ENCODE measurements around the gene USP7. TPM values are rescaled to one million over a fixed set of nuclear protein-coding genes. Genes with fewer than 3 reads are reported as not detected.
"Not testable (repeated sequence)": the region's sequence is repeated elsewhere in the genome, so short reads cannot be mapped to it uniquely, and the experiment has no call there.

Gene USP7
- total RNA-seq, 2 experiments from 2014 or later, result 165 to 198 TPM

DNA sequence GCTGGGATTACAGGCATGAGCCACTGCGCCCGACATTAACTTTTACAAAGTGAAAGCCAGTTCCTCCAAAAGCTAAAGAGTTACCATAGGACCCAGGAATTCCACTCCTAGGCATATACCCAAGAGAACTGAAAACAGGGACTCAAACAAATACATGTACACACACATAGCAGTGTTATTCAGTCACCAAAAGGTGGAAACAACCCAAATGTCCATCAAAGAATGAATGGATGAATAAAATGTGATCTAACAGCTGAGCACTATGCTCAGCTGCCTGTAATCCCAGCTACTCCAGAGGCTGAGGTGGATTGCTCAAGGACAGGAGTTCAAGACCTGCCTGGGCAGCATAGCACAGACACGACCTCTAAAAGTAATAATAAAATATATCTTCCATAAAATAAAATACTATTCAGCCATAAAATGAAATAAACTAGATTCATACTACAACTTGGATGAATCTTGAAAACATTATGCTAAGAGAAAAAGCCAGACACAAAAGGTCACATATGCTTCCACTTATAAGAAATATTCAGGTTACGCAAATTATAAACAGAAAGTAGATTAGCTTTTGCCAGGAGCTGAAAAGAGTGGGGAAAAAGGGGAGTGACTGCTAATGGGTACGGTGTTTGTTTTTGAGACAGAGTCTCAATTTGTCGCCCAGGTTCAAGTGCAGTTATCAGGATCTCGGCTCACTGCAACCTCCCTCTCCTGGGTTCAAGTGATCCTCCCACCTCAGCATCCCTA is 9.3 kb upstream of the USP7 start:
- no peak for ATAC-seq
- intact Hi-C loops (cut with DNase I, micrococcal nuclease), result no loop called here
- Mint-ChIP-seq H3K9me3 (ENCODE audit: low read depth) (no peaks in the 10 kb centered on the region), H3K36me3 (ENCODE audit: low read depth) (no peaks in the 10 kb centered on the region), H3K27me3 (no peaks in the 10 kb centered on the region), H3K4me1 (no peaks in the 10 kb centered on the region), H3K27ac (no peak overlapping the region), H3K4me3 (no peak overlapping the region)
- CTCF ChIA-PET, result interaction anchor here (0.6 kb wide), 5 partner anchors 10 to 173 kb away, joined by 3 to 4 read pairs (median 3); partner anchors contain the start of gene USP7
- no peak for DNase-seq
- POLR2A ChIA-PET, result no interaction called here

DNA sequence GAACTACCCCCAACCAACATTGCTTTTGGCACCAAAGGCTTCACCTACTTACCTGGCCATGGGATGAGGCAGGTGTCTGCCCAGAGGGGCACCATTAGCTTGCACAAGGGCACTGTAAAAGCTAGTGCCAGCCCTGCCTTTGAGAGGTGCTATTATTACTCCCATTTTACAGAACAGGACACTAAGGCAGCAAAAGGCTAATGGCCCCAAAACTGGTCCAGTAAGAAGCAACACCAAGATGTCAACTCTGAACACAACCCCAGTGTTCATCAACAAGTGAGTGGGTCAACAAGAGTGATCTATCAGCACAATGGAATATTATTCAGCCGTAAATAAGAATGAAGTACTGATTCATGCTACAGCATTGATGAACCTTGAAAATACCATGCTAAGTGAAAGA is 7.7 kb upstream of the USP7 start:
- H3K27ac Mint-ChIP-seq, result no peak overlapping the region
- no peaks in the 10 kb centered on the region for H3K27me3 Mint-ChIP-seq
- no peak overlapping the region for H3K4me3 Mint-ChIP-seq
- ChIA-PET POLR2A (no interaction called here), CTCF (no interaction called here)
- DNase-seq, result no peak
- no peaks in the 10 kb centered on the region for H3K4me1 Mint-ChIP-seq
- ATAC-seq, result no peak
- H3K36me3 Mint-ChIP-seq (ENCODE audit: low read depth), result no peaks in the 10 kb centered on the region
- H3K9me3 Mint-ChIP-seq (ENCODE audit: low read depth), result no peaks in the 10 kb centered on the region
- intact Hi-C loops (cut with DNase I, micrococcal nuclease), result no loop called here

DNA sequence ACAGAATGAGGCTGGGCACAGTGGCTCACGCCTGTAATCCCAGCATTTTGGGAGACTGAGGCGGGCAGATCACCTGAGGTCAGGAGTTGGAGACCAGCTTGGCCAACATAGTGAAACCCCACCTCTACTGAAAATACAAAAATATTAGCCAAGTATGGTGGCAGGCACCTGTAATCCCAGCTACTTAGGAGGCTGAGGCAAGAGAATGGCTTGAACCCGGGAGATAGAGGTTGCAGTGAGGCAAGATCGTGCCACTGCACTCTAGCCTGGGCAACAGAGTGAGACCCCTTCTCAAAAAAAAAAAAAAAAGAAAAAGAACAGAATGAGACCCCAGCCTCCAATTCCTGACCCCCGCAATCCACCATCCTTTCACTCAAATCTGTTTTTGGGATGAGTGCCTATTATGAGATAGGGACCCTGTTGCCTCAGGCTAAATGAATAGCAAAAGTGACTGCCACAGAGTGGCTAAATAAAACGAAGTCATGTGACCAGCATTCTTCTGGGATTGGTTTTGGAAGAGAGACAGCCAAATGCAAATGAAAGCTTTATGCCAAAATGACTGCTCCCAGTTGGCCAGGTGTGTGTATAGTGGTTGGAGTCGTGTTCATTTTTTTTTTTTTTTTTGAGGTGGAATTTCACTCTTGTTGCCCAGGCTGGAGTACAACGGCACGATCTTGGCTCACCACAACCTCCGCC is 5.6 kb upstream of the USP7 start:
- H3K36me3 Mint-ChIP-seq (ENCODE audit: low read depth); DNase-seq; ATAC-seq; H3K9me3 Mint-ChIP-seq (ENCODE audit: low read depth); CTCF ChIA-PET; H3K27ac Mint-ChIP-seq; H3K27me3 Mint-ChIP-seq; H3K4me1 Mint-ChIP-seq; H3K4me3 Mint-ChIP-seq: not testable (repeated sequence)
- POLR2A ChIA-PET, result interaction anchor here (0.6 kb wide), 1 partner anchor 33 kb away, joined by 4 read pairs; no protein-coding TSS in a partner anchor
- intact Hi-C loops (cut with DNase I, micrococcal nuclease), result loop anchor here in 1 of 2 experiments (10.0 kb wide), 2 partner anchors 1785 to 1975 kb away; partner anchors contain the start of genes CLEC16A and DEXI

DNA sequence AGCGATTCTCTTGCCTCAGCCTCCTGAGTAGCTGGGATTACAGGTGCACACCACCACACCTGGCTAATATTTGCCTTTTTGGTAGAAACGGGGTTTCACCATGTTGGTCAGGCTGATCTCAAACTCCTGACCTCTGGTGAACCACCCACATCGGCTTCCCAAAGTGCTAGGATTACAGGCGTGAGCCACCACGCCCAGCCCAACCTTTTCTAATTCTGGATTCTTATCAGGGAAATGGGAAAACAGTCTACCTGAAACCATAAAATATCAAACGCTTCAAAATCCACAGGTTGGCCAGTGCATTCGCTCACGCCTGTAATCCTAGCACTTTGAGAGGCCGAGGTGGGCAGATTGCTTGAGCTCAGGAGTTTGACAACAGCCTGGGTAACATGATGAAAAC is 4.3 kb upstream of the USP7 start:
- POLR2A ChIA-PET; ATAC-seq; H3K36me3 Mint-ChIP-seq (ENCODE audit: low read depth); H3K4me3 Mint-ChIP-seq; H3K9me3 Mint-ChIP-seq (ENCODE audit: low read depth); H3K4me1 Mint-ChIP-seq; H3K27ac Mint-ChIP-seq; H3K27me3 Mint-ChIP-seq; DNase-seq: not testable (repeated sequence)
- intact Hi-C loops (cut with DNase I, micrococcal nuclease), result loop anchor here in 1 of 2 experiments (10.0 kb wide), 2 partner anchors 1787 to 1977 kb away; partner anchors contain the start of genes CLEC16A and DEXI
- CTCF ChIA-PET, result interaction anchor here (0.7 to 1.4 kb wide), 4 partner anchors 41 to 171 kb away, joined by 3 to 4 read pairs (median 4); no protein-coding TSS in a partner anchor

DNA sequence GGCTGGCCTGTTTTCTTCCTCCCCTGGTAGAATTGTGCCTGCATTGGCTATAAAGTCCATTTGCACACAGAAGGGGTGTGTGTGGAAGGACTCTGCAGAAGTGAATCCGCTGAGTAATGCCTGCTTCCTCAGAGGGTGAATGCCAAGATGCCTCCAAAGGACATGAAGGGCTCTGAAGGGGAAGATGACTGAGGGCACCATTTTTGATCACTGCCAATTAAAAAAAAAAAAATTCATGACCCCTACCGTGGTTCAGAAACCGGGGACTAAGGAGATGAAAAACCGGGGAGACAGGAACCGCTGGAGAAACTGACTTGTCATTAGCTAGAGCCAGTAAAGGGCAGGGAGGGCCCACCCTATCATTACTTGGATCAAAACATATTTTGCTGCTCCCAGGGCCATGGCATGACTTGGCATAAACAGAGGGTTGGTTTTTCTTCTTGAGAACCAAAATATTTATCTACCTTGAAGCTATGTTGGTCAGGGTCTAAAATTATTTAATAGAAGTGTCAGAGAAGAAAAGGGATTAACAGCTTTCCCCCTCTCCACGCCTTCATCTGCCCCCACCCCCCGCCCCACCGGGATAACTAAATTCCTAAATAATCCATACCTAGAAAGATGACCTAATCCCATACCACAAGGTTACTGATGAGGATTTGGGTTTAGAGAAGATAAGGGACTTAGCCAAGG is 3.6 kb upstream of the USP7 start:
- intact Hi-C loops (cut with DNase I, micrococcal nuclease), result loop anchor here in 1 of 2 experiments (10.0 kb wide), 2 partner anchors 1788 to 1978 kb away; partner anchors contain the start of genes CLEC16A and DEXI
- H3K36me3 Mint-ChIP-seq (ENCODE audit: low read depth), result peaks cover 4% of the 10 kb centered on the region
- no peak overlapping the region for H3K27ac Mint-ChIP-seq
- H3K27me3 Mint-ChIP-seq, result peaks cover 2% of the 10 kb centered on the region
- H3K9me3 Mint-ChIP-seq (ENCODE audit: low read depth), result no peaks in the 10 kb centered on the region
- ChIA-PET POLR2A (no interaction called here), CTCF (interaction anchor here (0.7 to 1.4 kb wide), 5 partner anchors 20 to 171 kb away, joined by 3 to 4 read pairs (median 4); no protein-coding TSS in a partner anchor)
- DNase-seq (no peak), ATAC-seq (no peak)
- no peak overlapping the region for H3K4me3 Mint-ChIP-seq
- H3K4me1 Mint-ChIP-seq, result peaks cover under 1% of the 10 kb centered on the region

DNA sequence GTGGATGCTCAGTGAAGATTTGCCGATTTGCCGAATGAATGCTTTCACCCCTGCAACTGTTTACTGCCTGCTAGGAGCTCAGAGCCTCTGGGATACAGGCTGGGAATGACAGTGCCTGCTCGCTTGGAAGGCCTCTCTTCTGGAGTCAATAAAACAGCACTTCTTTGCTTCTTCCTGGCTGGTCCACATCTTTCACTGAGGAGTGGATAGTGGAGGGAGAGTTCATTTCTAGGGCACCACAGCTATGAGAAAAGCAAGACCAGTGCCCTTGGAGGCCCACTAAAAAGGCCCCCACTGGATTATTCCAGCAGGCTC is 3.1 kb upstream of the USP7 start:
- peaks cover 9% of the 10 kb centered on the region for H3K36me3 Mint-ChIP-seq (ENCODE audit: low read depth)
- intact Hi-C loops (cut with DNase I, micrococcal nuclease), result loop anchor here in 1 of 2 experiments (10.0 kb wide), 2 partner anchors 1788 to 1978 kb away; partner anchors contain the start of genes CLEC16A and DEXI
- ATAC-seq, result no peak

DNA sequence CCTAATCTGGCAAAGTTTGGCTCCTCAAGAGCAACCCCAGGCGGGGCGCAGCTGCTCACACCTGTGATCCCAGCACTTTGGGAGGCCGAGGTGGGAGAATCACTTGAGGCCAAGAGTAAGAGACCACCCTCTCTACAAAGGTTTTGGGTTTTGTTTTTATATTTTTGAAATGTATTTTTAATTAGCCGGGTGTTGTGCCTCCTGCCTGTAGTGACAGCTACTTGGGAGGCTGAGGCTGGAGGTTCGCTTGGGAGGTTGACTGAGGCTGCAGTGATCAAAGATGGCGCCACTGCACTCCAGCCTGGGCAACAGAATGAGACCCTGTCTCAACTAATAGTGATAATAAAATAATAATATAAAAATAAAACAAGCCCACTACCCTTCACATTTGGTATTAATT is 756 bp upstream of the USP7 start:
- intact Hi-C loops (cut with DNase I, micrococcal nuclease), result loop anchor here (1.0 to 10.0 kb wide), 9 partner anchors 42 to 1980 kb away; partner anchors contain the start of genes ABAT (in 1 of the 2), CARHSP1 (in 1 of the 2), CLEC16A (in 1 of the 2) and DEXI (in 1 of the 2)
- Mint-ChIP-seq H3K36me3 (ENCODE audit: low read depth) (peaks cover 12% of the 10 kb centered on the region), H3K27ac (peak overlapping the region; percentile 31), H3K27me3 (peaks cover 2% of the 10 kb centered on the region), H3K4me1 (peaks cover 29% of the 10 kb centered on the region), H3K4me3 (peak overlapping the region; percentile 60), H3K9me3 (ENCODE audit: low read depth) (no peaks in the 10 kb centered on the region)
- ATAC-seq (no peak), DNase-seq (no peak)
- ChIA-PET CTCF (interaction anchor here (0.8 to 1.6 kb wide), 2 partner anchors 28 to 127 kb away, joined by 3 to 5 read pairs; partner anchors contain the start of gene HAPSTR1), POLR2A (interaction anchor here (1.5 kb wide), 1 partner anchor 127 kb away, joined by 6 read pairs; the partner anchor contains the start of gene HAPSTR1)

More for the DNA sequence above, 3.1 kb upstream of the USP7 start:
- no peaks in the 10 kb centered on the region for H3K9me3 Mint-ChIP-seq (ENCODE audit: low read depth)
- peaks cover 6% of the 10 kb centered on the region for H3K4me1 Mint-ChIP-seq
- CTCF ChIA-PET, result interaction anchor here (0.9 to 1.4 kb wide), 5 partner anchors 8 to 172 kb away, joined by 3 to 5 read pairs (median 4); no protein-coding TSS in a partner anchor
- POLR2A ChIA-PET, result no interaction called here
- H3K4me3 Mint-ChIP-seq, result no peak overlapping the region
- H3K27ac Mint-ChIP-seq, result no peak overlapping the region
- peaks cover 2% of the 10 kb centered on the region for H3K27me3 Mint-ChIP-seq
- DNase-seq, result no peak

DNA sequence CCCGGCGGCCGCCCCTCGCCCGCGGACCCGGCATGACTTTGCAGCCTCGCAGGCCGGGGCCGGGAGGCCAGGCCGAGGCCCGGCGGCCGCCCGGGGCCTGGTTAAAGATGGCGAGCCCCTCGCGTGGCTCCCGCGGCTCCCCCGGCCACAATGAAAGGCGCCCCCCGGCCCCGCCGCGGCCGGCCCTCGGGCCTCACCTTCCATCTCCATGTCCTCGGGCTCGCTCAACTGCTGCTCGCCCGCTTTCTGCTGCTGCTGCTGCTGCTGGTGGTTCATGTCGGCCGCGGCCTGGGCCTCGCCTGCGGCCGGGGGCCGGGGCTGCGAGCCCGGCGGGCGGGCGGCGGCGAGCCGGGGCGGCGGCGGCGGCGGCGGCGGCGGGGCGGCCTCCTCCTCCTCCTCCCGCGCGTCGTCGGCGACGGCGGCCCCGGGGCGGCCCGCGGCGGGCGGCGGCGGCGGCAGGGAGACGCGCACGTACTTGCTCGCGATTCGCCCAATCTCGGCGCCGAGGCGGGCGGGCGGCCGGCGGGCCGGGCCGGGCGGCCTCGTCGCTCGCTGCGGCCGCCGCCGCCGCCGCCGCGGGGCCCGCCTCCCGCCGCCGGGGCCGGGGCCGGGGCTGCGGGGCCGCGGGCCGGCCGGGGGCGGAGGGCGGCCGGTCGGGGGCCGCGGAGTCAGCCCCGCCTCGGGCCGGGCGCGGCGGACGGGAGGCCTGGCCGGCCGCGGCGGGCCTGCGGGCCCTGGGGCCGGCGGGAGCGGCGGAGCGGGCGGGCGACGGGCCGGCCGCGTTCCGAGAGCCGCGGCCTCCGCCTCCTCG is 491 bp downstream of the USP7 start:
- DNase-seq (peak; percentile 26), ATAC-seq (no peak)
- intact Hi-C loops (cut with DNase I, micrococcal nuclease), result loop anchor here (2.0 to 10.0 kb wide), 7 partner anchors 41 to 1982 kb away; partner anchors contain the start of genes CLEC16A (in 1 of the 2) and DEXI (in 1 of the 2)
- H3K9me3 Mint-ChIP-seq (ENCODE audit: low read depth), result no peaks in the 10 kb centered on the region
- CTCF ChIA-PET, result interaction anchor here (0.6 to 1.6 kb wide), 4 partner anchors 9 to 128 kb away, joined by 3 to 5 read pairs (median 3); partner anchors contain the start of gene HAPSTR1
- H3K36me3 Mint-ChIP-seq (ENCODE audit: low read depth), result peaks cover 12% of the 10 kb centered on the region
- POLR2A ChIA-PET, result interaction anchor here (0.6 to 1.5 kb wide), 4 partner anchors 94 to 134 kb away, joined by 3 to 6 read pairs (median 4); partner anchors contain the start of genes CARHSP1 and HAPSTR1
- peak overlapping the region; percentile 95 for H3K4me3 Mint-ChIP-seq
- peaks cover 41% of the 10 kb centered on the region for H3K4me1 Mint-ChIP-seq
- H3K27ac Mint-ChIP-seq, result no peak overlapping the region
- peaks cover 2% of the 10 kb centered on the region for H3K27me3 Mint-ChIP-seq

DNA sequence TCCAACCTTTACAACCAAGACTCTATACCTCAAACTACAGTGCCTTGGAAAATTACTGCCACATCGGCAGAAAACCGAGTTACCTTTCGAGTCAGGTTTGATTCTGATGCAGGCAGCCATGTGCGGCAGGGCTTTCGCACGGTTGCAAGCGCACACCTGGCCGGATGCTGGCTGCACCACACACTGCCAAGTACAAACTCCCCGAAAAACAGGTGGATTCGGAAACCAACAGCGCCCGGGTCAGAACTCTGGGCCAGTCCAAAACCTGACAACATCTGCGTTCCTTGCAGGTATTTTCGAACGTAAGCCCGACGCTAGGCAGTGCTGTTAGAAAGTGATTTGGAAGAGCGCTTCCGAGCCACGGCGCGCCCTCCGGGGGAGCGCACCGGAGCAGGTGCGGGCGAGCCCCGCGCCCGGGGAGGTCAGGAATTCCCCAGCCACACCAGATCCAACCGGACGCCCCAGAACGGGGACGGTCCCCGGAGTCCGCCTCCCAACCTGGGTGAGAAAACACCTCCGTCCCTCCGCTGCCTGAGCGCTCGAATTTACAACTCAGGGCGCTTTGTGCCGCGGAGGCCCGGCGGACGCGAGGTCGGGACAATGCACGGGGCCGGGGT is 1.2 kb downstream of the USP7 start:
- Mint-ChIP-seq H3K4me1 (peaks cover 48% of the 10 kb centered on the region), H3K27ac (peak overlapping the region; percentile 94), H3K9me3 (ENCODE audit: low read depth) (no peaks in the 10 kb centered on the region), H3K36me3 (ENCODE audit: low read depth) (peaks cover 12% of the 10 kb centered on the region), H3K27me3 (peaks cover 2% of the 10 kb centered on the region), H3K4me3 (peak overlapping the region; percentile 95)
- peak; percentile 24 for ATAC-seq
- intact Hi-C loops (cut with DNase I, micrococcal nuclease), result loop anchor here (1.0 to 10.0 kb wide), 9 partner anchors 40 to 1982 kb away; partner anchors contain the start of genes CLEC16A (in 1 of the 2), DEXI (in 1 of the 2), HAPSTR1 (in 1 of the 2) and PMM2 (in 1 of the 2)
- POLR2A ChIA-PET, result interaction anchor here (0.8 kb wide), 1 partner anchor 12 kb away, joined by 3 read pairs; no protein-coding TSS in a partner anchor
- CTCF ChIA-PET, result interaction anchor here (1.0 to 1.1 kb wide), 2 partner anchors 8 to 176 kb away, joined by 3 to 4 read pairs; no protein-coding TSS in a partner anchor
- peak; percentile 78 for DNase-seq

Measured in activated CD4-positive, alpha-beta T cell treated with anti-CD3 and anti-CD28 coated beads for 36 hours (primary cell).